K562 (cell line): ENCODE measurements around the gene ZC3H18. TPM values are rescaled to one million over a fixed set of nuclear protein-coding genes. Genes with fewer than 3 reads are reported as not detected.
A peak's percentile ranks its signal among the peaks of the same experiment; 100 is the strongest.

Experiments
- ATAC-seq: fragments of 200-7000 bp; cut with Tn5 transposase; 3 replicates; pipeline ENCODE4 v1.9.1; 2020; ENCODE audit warnings: moderate library complexity
- BruUV-seq: library from RNA; stranded (reverse); fragments of 400-500 nt; replicated peaks from 2 replicates; lab custom pipeline; 2021; lab: Mats Ljungman, UMichigan
- CTCF ChIA-PET: fragments of 300-600 bp; formaldehyde crosslinking; extraction: SDS; loops from one replicate; lab custom pipeline; 2021; ENCODE audit warnings: low intra/inter-chr PET ratio; lab: Yijun Ruan, JAX
- POLR2A ChIA-PET: fragments of 300-600, 350-650 bp; sonication (Branson Sonifier 250); formaldehyde crosslinking; extraction: SDS; loops from one replicate; lab custom pipeline; 2021; ENCODE audit warnings: antibody characterized with exemption, inconsistent platforms; lab: Yijun Ruan, JAX
- DNase-seq, 4 experiments: peaks; one replicate each; pipeline versions ENCODE4 v3.0.0 to v3.0.0-alpha.2; 2011 to 2018; ENCODE audit warnings: low spot score in 3 of 4, mixed read lengths in 3 of 4; ENCODE audit errors: extremely low read depth in 1 of 4
- FAIRE-seq: peaks from 2 replicates; lab custom pipeline; 2011; peaks lifted over from hg19 to GRCh38; lab: Jason Lieb, UNC
- H2AFZ ChIP-seq: 2 replicates; pipeline ENCODE4 v1.6.0; 2011; ENCODE audit warnings: low read depth, low read length, control low read depth, inconsistent platforms
- H3K27ac ChIP-seq: fragments of 200-600 bp; 3 replicates; pipeline ENCODE4 v1.8.0; 2011; ENCODE audit warnings: low read depth, mild to moderate bottlenecking, control low read depth, inconsistent platforms, low read length, moderate library complexity, mixed read lengths; ENCODE audit errors: extremely low read depth
- H3K27me3 ChIP-seq, 2 experiments: fragments of 300-600 bp in 1 of 2; 2 replicates in 1 of 2; 3 replicates in 1 of 2; pipeline versions ENCODE4 v1.6.0 to v1.8.0; 2011; ENCODE audit warnings: inconsistent platforms in 2 of 2, low read length in 2 of 2, mild to moderate bottlenecking in 1 of 2, mixed read lengths in 1 of 2, moderate library complexity in 1 of 2; ENCODE audit not compliant: control insufficient read depth in 2 of 2, insufficient read depth in 2 of 2
- H3K36me3 ChIP-seq: fragments of 300-600 bp; 3 replicates; pipeline ENCODE4 v1.8.0; 2011; ENCODE audit warnings: mild to moderate bottlenecking, low read length, inconsistent platforms; ENCODE audit not compliant: control insufficient read depth, insufficient read depth
- H3K4me1 ChIP-seq, 2 experiments: fragments of 200-600 bp in 1 of 2; replicated peaks in 1 of 2; 2 replicates in 1 of 2; 3 replicates in 1 of 2; pipeline versions ENCODE4 v1.5.1 to v1.8.0; 2011; ENCODE audit warnings: inconsistent platforms in 2 of 2, low read length in 2 of 2, mild to moderate bottlenecking in 1 of 2, mixed read lengths in 1 of 2, moderate library complexity in 1 of 2; ENCODE audit not compliant: control insufficient read depth in 2 of 2, insufficient read depth in 2 of 2
- H3K4me2 ChIP-seq: 2 replicates; pipeline ENCODE4 v1.6.1; 2011; ENCODE audit warnings: low read length, control low read depth, inconsistent platforms, mixed read lengths; ENCODE audit not compliant: insufficient read depth
- H3K4me3 ChIP-seq: fragments of 200-600 bp; sonication (generic), shearing (Covaris generic); 2 replicates; pipeline ENCODE4 v1.5.1; 2016; ENCODE audit warnings: control low read depth, inconsistent platforms
- H3K79me2 ChIP-seq: fragments of 200-600 bp; 3 replicates; pipeline ENCODE4 v1.8.0; 2011; ENCODE audit warnings: low read length, inconsistent platforms; ENCODE audit not compliant: control insufficient read depth, insufficient read depth
- H3K9ac ChIP-seq, 2 experiments: 2 replicates each; pipeline versions ENCODE4 v1.6.0 to v1.6.1; 2011; ENCODE audit warnings: low read depth in 2 of 2, low read length in 2 of 2, control low read depth in 1 of 2, inconsistent platforms in 1 of 2, mild to moderate bottlenecking in 1 of 2, mixed read lengths in 1 of 2; ENCODE audit not compliant: insufficient read depth in 1 of 2
- H3K9me1 ChIP-seq: one replicate; pipeline ENCODE4 v1.6.0; 2011; ENCODE audit warnings: inconsistent platforms, mild to moderate bottlenecking, low read length, moderate library complexity; ENCODE audit not compliant: control insufficient read depth, insufficient read depth
- H3K9me3 ChIP-seq: replicated peaks from 2 replicates; pipeline ENCODE4 v1.5.1; 2011; ENCODE audit warnings: low read depth, low read length, inconsistent platforms; ENCODE audit not compliant: control insufficient read depth, insufficient read depth
- H4K20me1 ChIP-seq: replicated peaks from 2 replicates; pipeline ENCODE4 v1.6.1; 2011; ENCODE audit warnings: low read length, inconsistent platforms, mixed read lengths; ENCODE audit not compliant: control insufficient read depth, insufficient read depth
- CEBPZ ChIP-seq: fragments of 150-350 bp; IDR thresholded peaks from 2 replicates; pipeline ENCODE4 v1.6.1; 2014; ENCODE audit warnings: low read depth, mild to moderate bottlenecking, low read length, borderline replicate concordance
- FOXA1 ChIP-seq: fragments of 450-650 bp; IDR thresholded peaks from 2 replicates; pipeline ENCODE4 v1.6.1; 2016; ENCODE audit warnings: mild to moderate bottlenecking, borderline replicate concordance
- NFE2L1 ChIP-seq: fragments of 450-650 bp; IDR thresholded peaks from 2 replicates; pipeline ENCODE4 v1.6.1; 2016; ENCODE audit warnings: missing genetic modification characterization, low read depth, mild to moderate bottlenecking, missing compliant biosample characterization, moderate library complexity, borderline replicate concordance
- POLR2A ChIP-seq: fragments of 450-650 bp; conservative IDR thresholded peaks from 2 replicates; pipeline ENCODE4 v1.6.1; 2016
- POLR2G ChIP-seq: fragments of 200-400 bp; formaldehyde crosslinking; IDR thresholded peaks from 2 replicates; pipeline ENCODE4 v1.6.1; 2017; ENCODE audit warnings: low read depth, mild to moderate bottlenecking, antibody characterized with exemption, low read length, moderate library complexity
- RBM22 ChIP-seq: fragments of 200-400 bp; formaldehyde crosslinking; IDR thresholded peaks from 2 replicates; pipeline ENCODE4 v1.6.1; 2018; ENCODE audit warnings: low read length, low read depth; ENCODE audit not compliant: poor library complexity, severe bottlenecking
- SUPT5H ChIP-seq: fragments of 450-650 bp; IDR thresholded peaks from 2 replicates; pipeline ENCODE4 v1.6.1; 2016
- TGIF2 ChIP-seq: sonication (generic); formaldehyde crosslinking; IDR thresholded peaks from 2 replicates; pipeline ENCODE4 v1.8.1; 2022; ENCODE audit warnings: mild to moderate bottlenecking, missing genetic modification reagents, moderate library complexity
- ZBTB7A ChIP-seq: IDR thresholded peaks from 2 replicates; pipeline ENCODE4 v1.6.1; 2011; ENCODE audit warnings: low read depth, mild to moderate bottlenecking, low read length, moderate library complexity, borderline replicate concordance; ENCODE audit not compliant: control insufficient read depth
- ZNF740 ChIP-seq, 3 experiments: fragments of 200-800 bp in 1 of 3; sonication (Bioruptor generic) in 1 of 3; sonication (generic) in 1 of 3; formaldehyde crosslinking in 1 of 3; IDR thresholded peaks; 2 replicates each; pipeline versions ENCODE4 v1.6.1 to v1.8.0; 2016 to 2022; ENCODE audit warnings: mild to moderate bottlenecking in 2 of 3, missing compliant biosample characterization in 2 of 3, missing genetic modification characterization in 2 of 3, missing genetic modification reagents in 1 of 3
- WGBS: fragments of 100-300 bp; shearing (Covaris generic); methylation state at CpG from one replicate; pipeline ENCODE4 v1.1.6; 2016; ENCODE audit warnings: low coverage, mixed read lengths; ENCODE audit not compliant: insufficient coverage; ENCODE audit errors: missing lambda C conversion rate; 5-methylcytosine and 5-hydroxymethylcytosine counted together
- in situ Hi-C: fragments of 300-500 bp; cut with MboI; formaldehyde crosslinking; loops from 4 replicates; pipeline ENCODE4 v1.15.0; 2018; ENCODE audit warnings: inconsistent platforms, mixed read lengths
- intact Hi-C: fragments of 100-400 bp; cut with micrococcal nuclease; formaldehyde crosslinking; loops from 2 replicates; pipeline ENCODE4 v1.14.2; 2022
- polyA plus RNA-seq, 8 experiments: library from polyadenylated mRNA; depleted of rRNA in 4 of 8; stranded (reverse) in 5 of 8; unstranded in 3 of 8; fragments of >200 nt; fragmentation: Nextera tagmentation in 2 of 8; fragmentation: Illumina TruSeq in 1 of 8; extraction: Ambion mirVana in 2 of 8; extraction: Trizol in 1 of 8; gene quantifications; 2 replicates each; pipeline versions ENCODE4 v1.2.1 to v1.2.3, GENCODE V29; 2011 to 2014; ENCODE audit warnings: inconsistent platforms in 1 of 8, missing spikeins in 1 of 8
- total RNA-seq, 7 experiments: library from RNA; depleted of rRNA in 6 of 7; stranded (reverse); fragments of >200 nt in 6 of 7; fragmentation: Illumina TruSeq in 2 of 7; extraction: Trizol in 2 of 7; gene quantifications; 2 replicates each; pipeline versions ENCODE4 v1.2.1 to v1.2.3, GENCODE V29; 2011 to 2021; ENCODE audit warnings: low replicate concordance in 1 of 7

Gene ZC3H18
- total and polyA plus RNA-seq, 9 of the 15 experiments (the other 6 are each of a cell fraction or from before 2014, with no cell fraction given) = 1.7 to 88.7 (median 26.9) TPM

GRCh38 chr16:88535191-88535856, 34.9 kb upstream of the ZC3H18 start:
- H3K36me3 ChIP-seq = peaks cover 35% of the 10 kb centered on the region; the same call in 2 of the 3 replicates
- DNase-seq (no peak), ATAC-seq (no peak; the same call in 2 of the 3 replicates), FAIRE-seq (no peak)
- no peaks in the 10 kb centered on the region for H3K9me1 ChIP-seq
- no peak overlapping the region for H3K27ac ChIP-seq
- in situ Hi-C loops (no loop called here), intact Hi-C loops (no loop called here)
- H3K4me2 ChIP-seq = no peak overlapping the region
- H3K4me1 ChIP-seq = peaks cover 7 to 79% of the 10 kb centered on the region in 2 experiments
- H3K79me2 ChIP-seq = no peaks in the 10 kb centered on the region
- no peaks in the 10 kb centered on the region for H3K9me3 ChIP-seq
- TF ChIP-seq CEBPZ (no peak), TGIF2 (no peak), ZNF740 (CRISPR knock-in tag; IDR thresholded peaks at IDR 0.05) (0 out of 2 replicates have a peak, but pooled peaks have one; percentile 39), ZNF740 (tag; IDR thresholded peaks at IDR 0.05) (no peak), RBM22 (peak; percentile 85), SUPT5H (0 out of 2 replicates have a peak, but pooled peaks have one; percentile 50), NFE2L1 (tag) (no peak), FOXA1 (no peak), POLR2G (peak; percentile 77), ZBTB7A (peak; percentile 20; the same call in 1 of the 2 replicates), POLR2A (peak; percentile 53)
- H2AFZ ChIP-seq = no peak overlapping the region
- H3K27me3 ChIP-seq = peaks cover 19 to 23% of the 10 kb centered on the region in 2 experiments; a peak in 4 of 5 replicates
- H3K9ac ChIP-seq = peak overlapping the region in 1 of 2 experiments; percentile 6; a peak in 1 of 4 replicates
- POLR2A ChIA-PET = interaction anchor here (1.1 to 2.2 kb wide), 3 partner anchors 9 to 26 kb away, joined by 5 to 7 read pairs (median 6); no protein-coding TSS in a partner anchor
- H4K20me1 ChIP-seq = peaks cover 13% of the 10 kb centered on the region
- 80% methylated on average over 18 of the region's 22 CpGs for WGBS
- H3K4me3 ChIP-seq = no peak overlapping the region
- BruUV-seq = no TSS peak
- CTCF ChIA-PET = no interaction called here
